Effector CD8-positive, alpha-beta T cell (primary cell): ENCODE measurements around the gene NDST1.

Experiments used
- DNase-seq: peaks from one replicate; lab custom pipeline; 2025; lab: John Stamatoyannopoulos, UW

The NDST1 gene

DNA sequence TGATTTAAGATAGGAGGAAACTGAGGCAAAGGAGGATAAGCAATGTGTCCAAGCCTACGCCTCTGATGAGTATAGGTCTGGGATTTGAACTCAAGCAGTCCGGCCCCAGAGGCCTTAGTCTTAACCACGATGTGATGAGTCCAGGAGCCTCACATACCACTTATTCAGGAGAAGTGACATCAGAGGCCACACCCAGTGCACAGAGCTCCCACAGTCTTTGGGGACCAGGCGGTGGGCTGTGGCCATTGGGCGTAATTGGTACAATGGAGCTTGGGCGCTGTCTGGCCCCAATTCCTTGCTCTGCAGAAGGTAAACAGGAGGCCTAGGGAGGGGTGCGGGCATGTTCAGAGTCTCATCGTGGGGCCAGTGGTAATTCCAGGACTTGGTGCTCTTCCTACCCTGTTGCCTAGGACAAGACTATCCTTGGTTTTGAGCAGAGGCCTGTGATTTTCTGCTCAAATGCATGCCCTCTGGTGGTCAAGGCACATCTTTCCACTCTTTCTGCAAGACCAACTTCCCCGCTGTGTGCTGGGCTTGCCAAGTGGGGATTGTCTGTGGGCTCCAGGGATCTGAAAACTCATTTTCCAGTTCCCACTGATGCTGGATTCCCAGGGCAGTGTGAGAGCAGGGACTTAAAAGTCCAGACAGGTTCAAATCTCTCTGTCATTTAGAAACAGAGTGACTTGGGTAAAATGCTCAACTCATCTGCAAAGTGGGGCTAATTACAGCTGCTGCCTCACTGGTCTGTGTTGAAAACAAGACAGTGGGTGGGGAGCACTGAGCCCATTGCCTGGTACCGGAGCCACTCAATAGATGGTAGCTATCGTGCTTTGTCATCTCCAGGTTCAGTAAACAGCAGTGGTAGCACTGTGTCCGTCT, 15.8 kb downstream of the NDST1 start:
- DNase-seq, result no peak

DNA sequence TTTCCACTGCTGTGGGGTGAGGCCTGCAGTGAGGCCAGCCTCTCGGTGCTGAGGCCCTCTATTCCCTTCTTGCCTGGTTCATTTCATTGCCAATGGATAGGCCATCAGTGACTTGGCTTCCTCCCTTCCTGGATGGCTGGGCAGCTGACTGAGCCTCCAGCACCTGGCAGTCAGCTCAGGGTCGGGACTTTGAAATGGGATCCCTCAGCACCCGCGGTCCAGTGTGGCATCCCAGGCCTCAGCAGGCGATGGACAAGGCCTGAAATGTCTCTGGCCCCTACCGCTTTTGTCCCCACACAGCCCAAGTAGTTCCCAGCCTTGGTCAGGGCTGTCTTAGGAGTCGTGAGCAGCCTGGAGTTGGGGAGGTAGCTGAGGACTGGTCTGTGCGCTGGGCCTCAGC, 17.2 kb downstream of the NDST1 start:
- DNase-seq, result no peak

DNA sequence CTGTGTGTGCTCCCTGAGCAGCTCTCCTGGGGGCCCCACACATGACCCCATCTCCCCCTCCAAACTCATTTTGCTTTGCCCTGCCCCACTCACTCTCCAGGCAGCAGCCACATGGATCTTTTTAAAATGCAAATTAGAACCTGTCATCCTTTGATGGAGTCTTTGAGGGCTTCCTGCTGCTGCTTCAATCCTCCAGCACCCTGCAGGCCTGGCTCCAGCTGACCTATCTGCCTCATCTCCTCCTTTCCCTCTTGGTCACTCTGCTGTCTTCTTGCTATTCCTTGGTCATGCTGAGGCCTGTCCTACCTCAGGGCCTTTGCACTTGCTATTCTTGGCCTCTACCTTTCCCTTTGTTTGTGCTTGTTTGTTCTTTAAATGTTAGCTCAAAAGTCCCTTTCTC, 17.9 kb downstream of the NDST1 start:
- no peak for DNase-seq

DNA sequence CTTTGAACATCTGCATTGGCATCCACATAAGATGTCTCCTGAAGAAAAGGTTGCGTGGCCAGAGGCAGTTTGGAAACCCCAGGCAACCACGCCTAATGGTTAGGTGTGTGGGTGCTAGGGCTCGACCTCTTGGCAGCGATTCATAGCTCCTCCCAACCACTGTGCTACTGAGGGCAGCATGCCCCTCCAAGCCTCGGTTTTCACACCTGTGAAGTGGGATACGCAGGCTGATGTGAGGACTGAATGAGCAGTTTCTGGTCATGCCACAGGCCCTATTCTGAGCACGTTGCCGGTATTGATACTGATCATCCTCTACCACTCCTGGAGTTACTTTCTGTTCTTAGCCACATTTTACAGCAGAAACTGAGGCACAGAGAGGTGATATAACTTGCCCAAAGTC, 19.1 kb downstream of the NDST1 start:
- DNase-seq, result no peak

DNA sequence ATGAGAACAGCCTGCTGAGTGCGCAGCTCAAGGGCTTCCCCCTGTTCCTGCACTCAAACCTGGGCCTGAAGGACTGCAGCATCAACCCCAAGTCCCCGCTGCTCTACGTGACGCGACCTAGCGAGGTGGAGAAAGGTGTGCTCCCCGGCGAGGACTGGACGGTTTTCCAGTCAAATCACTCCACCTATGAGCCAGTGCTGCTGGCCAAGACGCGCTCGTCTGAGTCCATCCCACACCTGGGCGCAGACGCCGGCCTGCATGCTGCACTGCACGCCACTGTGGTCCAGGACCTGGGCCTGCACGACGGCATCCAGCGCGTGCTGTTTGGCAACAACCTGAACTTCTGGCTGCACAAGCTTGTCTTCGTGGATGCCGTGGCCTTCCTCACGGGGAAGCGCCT, 19.9 kb downstream of the NDST1 start:
- DNase-seq, result no peak

DNA sequence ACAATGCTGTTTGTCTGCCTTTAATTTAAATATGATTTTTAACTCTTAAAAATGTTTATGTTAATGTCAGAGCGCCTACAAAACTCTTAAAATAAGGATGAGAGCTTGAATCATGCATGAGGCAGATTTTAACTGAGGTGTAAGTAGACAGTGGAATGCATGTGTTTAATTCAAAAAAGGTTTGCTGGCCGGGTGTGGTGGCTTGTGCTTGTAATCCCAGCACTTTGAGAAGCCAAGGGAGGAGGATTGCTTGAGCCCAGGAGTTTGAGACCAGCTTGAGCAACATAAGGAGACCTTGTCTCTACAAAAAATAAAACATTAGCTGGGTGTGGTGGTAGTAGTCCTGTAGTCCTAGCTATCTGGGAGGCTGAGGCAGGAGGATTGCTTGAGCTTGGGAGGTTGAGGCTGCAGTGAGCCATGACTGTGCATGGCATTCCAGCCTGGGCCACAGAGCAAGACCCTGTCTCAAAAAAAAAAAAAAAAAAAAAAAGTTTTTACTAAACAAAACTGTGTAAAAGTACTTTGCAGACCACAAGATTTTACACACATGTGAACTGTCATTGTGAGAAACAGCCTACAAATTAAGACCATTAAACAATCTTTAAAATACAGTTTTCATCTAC, 21.1 kb downstream of the NDST1 start:
- DNase-seq, result no peak

DNA sequence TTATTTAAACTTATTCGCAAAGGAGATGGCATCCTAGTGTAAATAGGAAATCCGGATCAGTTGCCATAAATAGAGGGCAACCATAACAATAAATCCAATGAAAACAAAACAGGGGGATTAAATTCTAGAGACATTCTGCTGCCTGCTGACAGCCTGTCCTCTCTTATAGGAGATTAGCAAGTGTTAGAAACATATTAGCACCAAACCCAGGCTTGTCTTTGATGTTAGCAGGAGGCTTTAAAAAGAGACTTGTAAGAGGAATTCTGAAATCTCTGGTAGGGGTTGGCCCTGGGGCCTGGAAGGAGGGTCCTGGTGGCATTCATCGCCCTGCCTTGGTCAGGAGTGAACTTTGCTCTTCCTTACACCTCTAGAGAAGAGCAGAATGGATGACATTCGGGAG, 21.6 kb downstream of the NDST1 start:
- DNase-seq, result no peak

DNA sequence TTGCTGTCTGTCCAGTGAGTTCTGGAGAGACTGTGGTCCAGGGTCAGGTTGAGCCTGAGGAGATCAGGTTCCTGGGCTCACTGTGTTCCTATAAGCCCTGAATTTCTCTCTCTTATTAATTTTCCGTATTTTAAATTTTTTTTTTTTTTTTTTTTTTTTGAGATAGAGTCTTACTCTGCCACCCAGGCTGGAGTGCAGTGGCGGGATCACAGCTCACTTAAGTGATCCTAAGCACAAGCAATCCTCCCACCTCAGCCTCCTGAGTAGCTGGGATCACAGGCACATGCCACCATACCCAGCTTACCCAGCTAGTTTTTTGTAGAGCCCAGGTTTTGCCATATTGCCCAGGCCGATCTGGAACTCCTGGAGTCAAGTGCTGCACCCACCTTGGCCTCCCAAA, 22.5 kb downstream of the NDST1 start:
- DNase-seq, result no peak

DNA sequence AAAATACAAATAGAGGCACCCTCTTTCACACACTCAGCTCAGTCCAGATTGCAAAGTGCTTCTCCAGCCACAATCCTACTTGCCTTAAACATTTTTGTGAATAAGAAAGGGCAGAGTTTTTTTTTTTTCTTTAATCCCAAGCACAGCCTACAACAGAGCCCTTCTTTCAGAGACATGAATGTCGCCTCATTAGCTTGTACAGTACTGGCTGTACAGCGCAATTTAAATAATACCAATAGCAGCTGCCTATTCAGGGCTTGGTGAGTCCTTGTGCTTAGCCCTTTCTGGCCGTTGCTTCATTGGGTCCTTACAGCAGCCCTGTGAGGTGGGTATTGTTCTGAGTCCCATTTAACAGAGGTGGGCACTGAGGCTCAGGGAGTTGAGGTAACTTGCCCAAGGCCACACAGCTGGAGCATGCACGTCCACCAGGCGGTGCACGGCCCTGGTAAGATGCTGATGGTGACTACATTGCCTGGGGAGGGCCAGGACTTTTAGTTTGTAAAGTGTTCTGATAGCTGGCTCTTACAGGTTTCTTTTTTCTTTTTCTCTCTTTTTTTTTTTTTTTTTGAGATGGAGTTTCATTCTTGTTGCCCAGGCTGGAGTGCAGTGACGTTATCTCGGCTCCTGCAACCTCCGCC, 23.1 kb downstream of the NDST1 start:
- no peak for DNase-seq

DNA sequence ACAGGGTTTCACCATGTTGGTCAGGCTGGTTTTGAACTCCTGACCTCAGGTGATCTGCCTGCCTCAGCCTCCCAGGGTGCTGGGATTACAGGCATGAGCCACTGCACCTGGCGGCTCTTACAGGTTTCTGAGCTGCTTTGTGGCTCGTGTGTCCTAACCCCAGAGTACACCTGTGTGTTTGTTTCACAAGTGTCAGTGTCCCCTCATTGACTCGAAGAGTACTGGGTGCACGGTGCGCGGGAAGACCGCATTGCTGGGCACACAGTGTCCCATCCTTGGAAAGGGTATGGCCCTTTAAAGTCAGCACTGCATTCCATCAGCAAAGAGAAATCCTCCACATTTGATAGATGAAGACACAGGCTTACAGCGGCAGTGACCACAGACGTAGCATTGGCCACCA, 23.8 kb downstream of the NDST1 start:
- no peak for DNase-seq

DNA sequence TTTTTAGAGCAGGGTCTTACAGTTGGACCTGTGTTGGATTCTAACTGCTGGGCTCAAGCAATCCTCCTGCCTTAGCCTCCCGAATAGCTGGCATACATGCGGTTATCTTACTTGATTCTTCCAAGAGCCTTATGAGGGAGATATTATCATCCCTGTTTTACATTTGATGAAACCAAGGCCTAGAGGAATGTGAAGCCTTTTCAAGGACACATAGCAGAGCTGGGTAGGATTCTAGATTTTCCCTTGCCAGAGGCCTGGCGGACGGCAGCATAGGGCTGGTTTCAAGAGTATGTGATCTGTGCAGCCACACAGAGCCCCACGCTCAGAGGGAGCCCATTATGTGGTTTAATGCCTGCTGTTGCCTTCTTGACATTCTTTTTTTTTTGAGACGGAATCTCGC, 24.2 kb downstream of the NDST1 start:
- DNase-seq, result no peak

DNA sequence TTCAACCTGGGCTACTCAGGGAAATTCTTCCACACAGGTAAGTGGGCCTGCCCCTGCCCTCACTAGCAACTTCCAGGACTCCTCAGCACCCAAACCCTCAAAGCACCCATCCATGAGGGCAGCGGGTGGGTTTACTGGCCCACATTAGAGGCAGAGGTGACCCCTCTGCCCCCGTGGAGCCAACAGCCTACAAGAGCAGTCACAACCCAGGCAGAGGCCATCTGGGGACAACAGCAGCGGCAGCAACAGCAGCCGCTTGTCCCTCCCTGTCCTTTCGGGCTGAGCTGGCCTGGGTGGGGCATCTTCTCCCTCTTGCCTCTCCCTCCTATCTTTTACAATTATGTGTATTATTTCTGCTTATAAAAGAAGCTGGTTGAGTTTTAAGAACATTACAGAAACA, 25.1 kb downstream of the NDST1 start:
- DNase-seq, result no peak

DNA sequence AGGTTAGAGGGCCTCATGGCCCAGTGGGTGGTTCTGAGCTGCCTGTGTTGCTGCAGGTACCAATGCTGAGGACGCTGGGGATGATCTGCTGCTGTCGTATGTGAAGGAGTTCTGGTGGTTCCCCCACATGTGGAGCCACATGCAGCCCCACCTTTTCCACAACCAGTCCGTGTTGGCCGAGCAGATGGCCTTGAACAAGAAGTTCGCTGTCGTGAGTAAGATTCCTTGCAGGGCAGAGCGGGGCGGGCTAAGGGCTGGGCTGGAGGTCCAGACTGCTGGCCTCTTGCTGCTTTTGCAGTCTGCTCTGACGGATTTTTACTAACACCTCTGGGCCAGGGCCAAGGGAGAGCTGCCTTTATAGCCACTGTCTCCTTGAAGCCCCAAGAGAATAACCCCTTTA, 26.9 kb downstream of the NDST1 start:
- no peak for DNase-seq

DNA sequence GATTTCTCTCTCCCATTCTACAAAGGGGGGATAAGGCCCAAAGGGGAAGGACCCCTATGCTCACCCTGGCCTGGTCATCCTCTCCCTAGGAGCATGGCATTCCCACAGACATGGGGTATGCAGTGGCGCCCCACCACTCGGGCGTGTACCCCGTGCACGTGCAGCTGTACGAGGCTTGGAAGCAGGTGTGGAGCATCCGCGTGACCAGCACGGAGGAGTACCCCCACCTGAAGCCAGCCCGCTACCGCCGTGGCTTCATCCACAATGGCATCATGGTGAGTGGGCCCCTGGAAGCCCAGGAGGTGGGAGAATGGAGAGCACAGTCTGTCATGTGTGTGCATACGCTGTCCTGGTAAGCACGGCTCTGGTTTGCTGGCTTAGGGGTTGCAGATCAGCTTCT, 27.7 kb downstream of the NDST1 start:
- no peak for DNase-seq

DNA sequence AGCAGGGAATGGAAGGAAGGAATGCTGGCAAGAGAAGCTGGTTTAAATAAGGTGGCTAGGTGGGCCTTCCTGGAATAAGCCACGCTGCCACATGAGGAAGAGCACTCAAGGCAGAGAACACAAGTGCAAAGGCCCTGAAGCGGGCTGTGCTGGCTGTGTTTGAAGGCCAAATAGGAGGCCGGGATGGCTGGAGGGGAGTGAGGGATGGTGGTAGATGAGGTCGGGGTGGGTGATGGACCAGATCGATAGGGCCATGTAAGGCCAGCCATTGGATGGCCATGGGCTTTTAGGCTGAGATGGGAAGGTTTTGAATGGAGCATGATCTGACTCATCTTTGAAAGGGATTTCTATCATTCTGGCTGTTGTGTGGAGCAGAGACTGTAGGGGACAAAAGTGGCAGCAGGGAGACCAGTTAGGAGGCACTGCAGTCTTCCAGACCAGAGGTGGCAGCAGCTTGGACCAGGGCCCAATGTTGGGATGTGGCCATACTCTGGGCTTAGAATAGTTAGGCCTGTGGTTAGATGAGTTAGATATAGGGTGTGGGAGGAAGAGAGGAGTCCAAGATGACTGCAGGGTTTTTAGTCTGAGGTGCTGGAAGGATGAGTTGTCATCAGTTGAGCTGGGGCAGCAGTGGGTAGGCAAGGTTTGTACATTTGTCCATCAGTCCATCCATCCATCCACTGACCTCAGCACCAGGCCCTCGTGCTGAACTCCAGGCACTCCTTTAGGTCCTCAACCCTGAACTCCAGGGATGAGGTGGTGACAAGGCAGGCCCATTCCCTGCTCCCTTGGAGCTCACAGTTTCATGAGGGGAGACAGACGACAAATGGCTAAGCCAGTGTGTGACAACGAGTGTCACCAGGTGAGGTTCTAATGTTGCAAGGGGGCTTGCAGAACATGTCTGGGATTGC, 30.3 kb downstream of the NDST1 start:
- DNase-seq, result no peak

DNA sequence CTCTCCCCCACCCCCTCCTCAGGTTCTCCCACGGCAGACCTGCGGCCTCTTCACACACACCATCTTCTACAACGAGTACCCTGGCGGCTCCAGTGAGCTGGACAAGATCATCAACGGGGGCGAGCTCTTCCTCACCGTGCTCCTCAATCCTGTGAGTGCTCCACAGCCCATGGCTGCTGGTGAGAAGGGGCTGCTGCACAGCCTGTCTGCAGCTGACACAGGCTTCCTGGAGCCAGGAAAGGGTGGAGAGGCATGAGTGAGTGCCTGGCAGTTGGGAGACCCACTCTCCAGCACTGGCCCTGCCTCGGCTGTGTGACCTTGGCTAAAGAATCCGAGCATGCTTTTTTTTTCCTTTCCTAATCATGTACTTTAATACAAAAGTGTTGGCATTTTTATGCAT, 31.3 kb downstream of the NDST1 start:
- DNase-seq, result no peak

DNA sequence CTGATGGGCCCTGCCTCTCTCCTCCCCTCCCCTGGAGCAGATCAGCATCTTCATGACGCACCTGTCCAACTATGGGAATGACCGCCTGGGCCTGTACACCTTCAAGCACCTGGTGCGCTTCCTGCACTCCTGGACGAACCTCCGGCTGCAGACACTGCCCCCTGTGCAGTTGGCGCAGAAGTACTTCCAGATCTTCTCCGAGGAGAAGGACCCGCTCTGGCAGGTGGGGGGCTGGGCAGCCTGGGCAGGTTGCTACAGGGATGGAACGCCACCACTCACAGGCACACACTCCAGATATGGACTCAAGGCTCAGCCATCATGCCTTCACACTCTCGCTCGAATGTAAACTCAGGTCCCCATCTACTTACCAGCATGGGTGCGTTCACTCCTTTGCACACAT, 32.1 kb downstream of the NDST1 start:
- no peak for DNase-seq

DNA sequence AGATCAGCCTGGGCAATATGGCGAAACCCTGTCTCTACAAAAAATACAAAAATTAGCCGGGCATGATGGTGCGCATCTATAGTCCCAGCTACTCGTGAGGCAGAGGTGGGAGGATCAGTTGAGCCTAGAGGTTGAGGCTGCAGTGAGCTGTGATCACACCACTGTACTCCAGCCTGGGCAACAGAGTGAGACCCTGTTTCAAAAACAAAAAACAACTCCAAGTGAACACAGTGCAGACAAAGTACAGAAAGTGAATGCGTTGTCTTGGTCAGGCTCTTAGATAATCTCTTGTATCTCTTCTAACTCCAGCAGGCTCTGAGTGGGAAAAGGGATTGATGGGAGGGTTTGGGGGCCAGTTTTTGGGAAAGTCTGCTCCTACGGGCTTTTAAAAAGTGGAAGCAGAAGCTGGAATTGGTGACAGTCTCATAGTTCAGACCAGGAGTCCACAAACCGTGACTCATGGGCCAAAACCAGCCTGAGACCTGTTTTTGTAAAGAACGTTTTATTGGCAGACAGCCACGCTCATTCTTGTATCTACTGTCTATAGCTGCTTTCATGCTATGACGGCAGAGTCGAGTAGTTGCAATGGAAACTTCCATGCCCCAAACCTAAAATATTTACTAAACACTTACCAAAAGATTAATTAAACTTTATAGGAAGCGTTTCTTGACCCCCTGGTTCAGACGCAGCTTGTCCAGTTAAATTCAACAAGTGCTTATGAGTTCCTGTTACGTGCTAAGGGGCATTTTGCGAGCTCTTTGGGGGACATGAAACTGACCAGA, 32.9 kb downstream of the NDST1 start:
- no peak for DNase-seq

DNA sequence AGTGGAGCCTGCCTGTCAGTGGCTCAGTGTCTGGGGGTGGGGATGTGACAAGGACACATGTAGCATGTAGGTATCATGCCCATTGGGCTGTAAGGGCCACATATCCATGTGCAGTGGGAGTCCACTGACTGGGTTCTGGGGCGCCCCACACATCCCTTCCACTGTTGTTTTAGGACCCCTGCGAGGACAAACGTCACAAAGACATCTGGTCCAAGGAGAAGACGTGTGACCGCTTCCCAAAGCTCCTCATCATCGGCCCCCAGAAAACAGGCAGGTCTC, 33.4 kb downstream of the NDST1 start:
- DNase-seq, result no peak

DNA sequence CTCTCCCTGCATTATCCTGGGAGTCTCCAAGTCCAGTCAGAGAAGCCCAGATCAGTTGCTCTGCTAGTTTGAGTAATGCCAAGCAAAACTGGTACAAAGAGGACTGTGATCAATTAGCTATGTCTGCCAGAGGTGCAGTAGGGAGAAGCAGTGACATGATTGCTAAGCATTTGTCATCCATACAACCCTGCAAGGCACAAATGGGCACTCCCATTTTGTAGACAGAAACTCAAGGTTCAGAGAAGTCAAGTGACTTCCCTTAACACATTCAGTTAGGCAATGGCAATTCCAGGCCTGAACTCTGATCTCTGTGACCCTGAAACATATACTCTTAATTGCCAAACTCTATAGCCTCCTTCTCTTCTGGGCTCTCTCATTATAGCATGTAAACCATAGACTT, 34.0 kb downstream of the NDST1 start:
- DNase-seq, result no peak

DNA sequence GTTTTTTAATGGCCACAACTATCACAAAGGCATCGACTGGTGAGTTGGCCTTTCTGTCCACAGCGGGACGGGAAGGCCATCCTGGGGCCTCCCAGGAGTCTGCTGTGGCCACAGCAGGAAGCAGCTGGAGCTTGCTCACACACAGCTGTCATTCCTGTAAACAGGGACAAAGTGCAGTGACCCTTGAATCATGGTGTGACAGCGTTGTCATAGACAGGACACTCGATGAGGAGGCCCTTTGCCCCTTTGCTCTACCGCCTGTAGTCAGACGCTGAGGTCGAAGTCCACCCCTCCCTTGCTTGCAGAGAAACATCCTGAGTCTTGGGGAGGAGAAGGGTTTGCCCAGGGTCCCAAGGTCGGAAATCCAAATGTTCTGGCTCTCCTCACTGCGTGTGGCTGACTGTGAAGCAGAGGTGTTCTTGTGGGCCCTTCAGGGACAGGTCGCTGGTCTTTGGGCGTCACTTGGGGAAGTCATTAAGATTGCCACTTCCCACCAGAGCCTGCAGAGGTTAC, 35.1 kb downstream of the NDST1 start:
- no peak for DNase-seq
